ENCODE results near the gene AKT1S1.
"Not testable (repeated sequence)": the region's sequence is repeated elsewhere in the genome, so short reads cannot be mapped to it uniquely, and the experiment has no call there.

The AKT1S1 gene

GRCh38 chr19:49877020-49877878 lies at the start of gene AKT1S1, which contains the start of gene TBC1D17:
Gene AKT1S1, minus strand, starts transcription at chr19:49877355. Its CDS starts 4,060 bp downstream, at chr19:49873295.
Gene TBC1D17, plus strand, starts transcription at chr19:49877702. Its CDS starts 22 bp downstream, at chr19:49877724.
- peak; percentile 86 to 97 for DNase-seq (ENCODE audit: low read depth in 2 of 2)

- DNase-seq (ENCODE audit: low read depth in 2 of 2) = no peak
These were observed 49.4 kb upstream of the AKT1S1 start for GRCh38 chr19:49926515-49926914.

- no peak for DNase-seq (ENCODE audit: low read depth in 2 of 2)
These were observed 48.3 kb upstream of the AKT1S1 start for GRCh38 chr19:49925486-49925885.

- not testable (repeated sequence) for DNase-seq (ENCODE audit: low read depth in 2 of 2)
These were observed 47.7 kb upstream of the AKT1S1 start for GRCh38 chr19:49924881-49925210.

GRCh38 chr19:49924004-49924880 lies 47.1 kb upstream of the AKT1S1 start:
- DNase-seq (ENCODE audit: low read depth in 2 of 2) = no peak

GRCh38 chr19:49923055-49924003 lies 46.2 kb upstream of the AKT1S1 start:
- no peak for DNase-seq (ENCODE audit: low read depth in 2 of 2)

GRCh38 chr19:49921871-49922795 lies 45.0 kb upstream of the AKT1S1 start:
- no peak for DNase-seq (ENCODE audit: low read depth in 2 of 2)

GRCh38 chr19:49920624-49921363 lies 43.6 kb upstream of the AKT1S1 start:
- DNase-seq (ENCODE audit: low read depth in 2 of 2) = no peak

GRCh38 chr19:49918089-49918488 lies 40.9 kb upstream of the AKT1S1 start:
- DNase-seq (ENCODE audit: low read depth in 2 of 2) = no peak

- no peak for DNase-seq (ENCODE audit: low read depth in 2 of 2)
These were observed 39.9 kb upstream of the AKT1S1 start for GRCh38 chr19:49916839-49917733.

GRCh38 chr19:49915271-49915670 lies 38.1 kb upstream of the AKT1S1 start:
- DNase-seq (ENCODE audit: low read depth in 2 of 2) = no peak

GRCh38 chr19:49913720-49914119 lies 36.6 kb upstream of the AKT1S1 start:
- no peak for DNase-seq (ENCODE audit: low read depth in 2 of 2)

- no peak for DNase-seq (ENCODE audit: low read depth in 2 of 2)
These were observed 36.0 kb upstream of the AKT1S1 start for GRCh38 chr19:49912965-49913685.

- no peak for DNase-seq (ENCODE audit: low read depth in 2 of 2)
These were observed 34.4 kb upstream of the AKT1S1 start for GRCh38 chr19:49911381-49912145.

GRCh38 chr19:49910179-49910578 lies 33.0 kb upstream of the AKT1S1 start:
- no peak for DNase-seq (ENCODE audit: low read depth in 2 of 2)

- no peak for DNase-seq (ENCODE audit: low read depth in 2 of 2)
These were observed 31.6 kb upstream of the AKT1S1 start for GRCh38 chr19:49908480-49909420.
